ENCODE data around the gene TEX13A. TPM values are rescaled to one million over a fixed set of nuclear protein-coding genes. Genes with fewer than 3 reads are reported as not detected.
"Not testable (repeated sequence)": the region's sequence is repeated elsewhere in the genome, so short reads cannot be mapped to it uniquely, and the experiment has no call there.

Gene TEX13A
- total RNA-seq (2014; rRNA removed; shearing (Covaris generic)): not detected in 2 replicates
- polyA plus RNA-seq (2015; cell fraction: cytosol; rRNA removed): not detected in 2 replicates
- not detected in 2 replicates for polyA plus RNA-seq (2015; cell fraction: nucleus; rRNA removed)

DNA sequence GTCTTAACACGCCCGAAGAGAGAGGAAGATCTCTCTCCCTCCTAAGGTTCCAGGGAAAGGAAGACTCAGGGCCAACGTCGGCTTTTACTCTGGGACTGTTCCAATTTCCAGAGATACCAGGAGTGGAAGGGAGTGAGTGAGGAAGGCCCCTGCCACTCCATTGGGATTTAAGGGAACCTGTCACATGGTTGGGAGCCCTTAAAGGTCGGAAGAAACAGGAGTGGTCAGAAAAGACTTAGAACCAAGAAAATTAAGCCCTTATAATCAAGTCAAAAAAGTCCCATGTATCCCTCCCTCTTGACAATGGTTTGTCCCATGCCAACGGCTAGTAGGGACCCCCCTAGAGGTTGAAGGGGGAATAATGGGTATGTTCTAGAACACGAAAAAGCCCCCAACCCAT is at the start of gene TEX13A:
Gene TEX13A (minus strand): TSS at position 59 of the 400 bp plus-strand sequence. CDS start 297 bp downstream, outside the sequence.
- no peak for DNase-seq (ENCODE audit: low read depth)

GRCh38 chrX:105269386-105269785 is 48.9 kb upstream of the TEX13A start:
- no peak for DNase-seq (ENCODE audit: low read depth)

DNA sequence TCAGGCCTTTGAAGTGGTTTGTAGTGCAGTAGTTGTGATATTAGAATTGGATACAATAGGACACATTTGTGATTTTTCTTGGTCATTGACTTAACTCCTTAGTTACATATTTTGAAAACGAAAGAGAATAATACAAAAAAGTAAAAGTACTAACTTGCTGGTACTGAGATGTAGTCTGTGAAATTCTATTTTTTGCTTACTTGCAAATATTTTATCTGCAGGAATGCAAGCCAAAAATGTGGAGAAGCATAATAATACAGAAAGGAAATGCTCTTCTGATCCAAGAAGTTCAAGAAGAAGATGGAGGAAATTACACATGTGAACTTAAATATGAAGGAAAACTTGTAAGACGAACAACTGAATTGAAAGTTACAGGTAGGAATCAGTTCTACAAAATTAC is 46.7 kb upstream of the TEX13A start:
- DNase-seq (ENCODE audit: low read depth): no peak

GRCh38 chrX:105266456-105266855 is 46.0 kb upstream of the TEX13A start:
- no peak for DNase-seq (ENCODE audit: low read depth)

DNA sequence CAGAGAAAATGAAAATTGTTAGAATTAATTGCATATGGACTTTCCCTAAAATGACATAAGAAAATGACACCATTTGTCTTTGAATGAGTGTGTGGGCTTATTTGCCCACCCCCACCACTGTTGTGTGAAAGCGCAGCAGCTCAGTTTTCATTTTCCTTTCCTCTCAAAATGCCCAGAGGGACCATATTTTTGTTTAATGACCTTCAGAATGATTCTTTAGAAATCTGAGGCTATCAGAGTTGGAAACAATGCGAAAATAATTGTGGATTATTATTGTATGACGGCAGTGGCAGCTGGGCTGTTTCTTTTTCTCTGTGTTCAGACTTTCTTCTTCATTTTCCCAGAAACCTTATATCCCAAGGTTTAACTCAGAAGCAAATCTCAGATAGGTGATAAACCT is 44.6 kb upstream of the TEX13A start:
- DNase-seq (ENCODE audit: low read depth): no peak

- no peak for DNase-seq (ENCODE audit: low read depth)
Measured at GRCh38 chrX:105263801-105264200, 43.3 kb upstream of the TEX13A start.

DNA sequence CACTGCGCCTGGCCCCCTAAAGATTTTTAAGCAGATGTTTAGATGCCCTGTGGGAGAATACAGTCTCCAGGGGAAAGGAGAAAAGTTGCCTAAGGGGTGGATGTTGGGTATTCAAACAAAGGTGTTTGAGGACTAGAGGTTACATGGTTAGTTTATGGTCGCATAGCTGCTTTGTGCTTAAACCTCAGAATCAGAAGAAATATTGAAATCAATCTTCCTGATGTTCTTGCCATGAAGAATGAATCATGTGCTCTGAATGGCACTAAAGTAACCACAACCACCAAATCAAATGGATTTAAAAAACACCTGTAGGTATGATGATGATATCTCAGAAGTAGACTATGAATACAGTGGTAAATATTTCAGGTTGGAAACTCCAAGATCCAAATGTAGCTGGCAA is 42.7 kb upstream of the TEX13A start:
- DNase-seq (ENCODE audit: low read depth): no peak

- no peak for DNase-seq (ENCODE audit: low read depth)
Measured at GRCh38 chrX:105260291-105261043, 40.0 kb upstream of the TEX13A start.

DNA sequence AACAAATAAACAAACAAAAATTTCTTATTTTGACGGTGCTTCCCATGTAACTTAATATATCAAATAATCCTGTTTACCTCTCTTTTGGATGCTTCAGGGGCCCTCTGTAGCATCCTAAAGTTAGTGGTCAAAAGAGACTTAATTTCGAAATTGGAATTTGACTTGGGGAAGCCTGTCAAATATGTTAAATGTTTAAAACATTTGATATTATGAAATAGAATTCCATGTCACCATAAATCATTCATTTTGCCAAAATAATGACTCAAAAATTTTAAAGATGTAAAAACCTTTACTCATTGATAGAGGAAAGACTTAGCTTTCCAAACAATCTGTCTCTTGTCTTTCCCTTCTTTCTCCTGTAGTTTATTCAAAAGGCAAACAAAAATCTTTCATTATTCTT is 20.6 kb upstream of the TEX13A start:
- DNase-seq (ENCODE audit: low read depth): no peak

GRCh38 chrX:105237407-105237806 is 16.9 kb upstream of the TEX13A start:
- not testable (repeated sequence) for DNase-seq (ENCODE audit: low read depth)

GRCh38 chrX:105229146-105229545 is 8.7 kb upstream of the TEX13A start:
- no peak for DNase-seq (ENCODE audit: low read depth)

- no peak for DNase-seq (ENCODE audit: low read depth)
Measured at GRCh38 chrX:105228602-105229001, 8.1 kb upstream of the TEX13A start.

- no peak for DNase-seq (ENCODE audit: low read depth)
Measured at GRCh38 chrX:105226499-105226898, 6.0 kb upstream of the TEX13A start.

- no peak for DNase-seq (ENCODE audit: low read depth)
Measured at GRCh38 chrX:105221374-105221773, 880 bp upstream of the TEX13A start.

- no peak for DNase-seq (ENCODE audit: low read depth)
Measured at GRCh38 chrX:105219454-105220401, 766 bp downstream of the TEX13A start.

DNA sequence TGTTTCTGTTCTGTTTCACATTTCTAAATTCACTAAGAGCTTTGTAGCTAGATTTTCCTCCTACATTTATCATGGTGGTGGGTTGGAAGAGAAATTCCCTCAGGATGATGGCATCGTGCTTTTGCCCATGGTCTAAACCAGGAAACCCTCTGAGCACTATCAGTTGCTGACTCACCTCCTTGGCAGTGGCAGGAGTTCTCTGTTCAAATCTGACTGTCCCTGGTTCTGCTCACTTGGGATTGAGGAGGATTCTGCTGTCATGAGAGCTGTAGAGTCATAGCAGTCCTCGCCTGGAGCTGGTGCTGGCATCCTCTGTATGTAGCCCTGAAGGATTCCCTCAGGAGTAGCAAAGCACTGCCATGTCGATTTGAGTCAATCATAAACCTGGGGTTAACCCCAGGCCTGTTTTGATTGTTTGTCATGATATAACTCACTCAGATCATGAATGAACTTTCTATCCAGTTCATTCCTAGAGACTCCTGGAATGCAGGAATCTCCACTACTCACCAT is 9.4 kb downstream of the TEX13A start:
- peak; percentile 7 for DNase-seq (ENCODE audit: low read depth)

GRCh38 chrX:105210258-105210657 is 10.2 kb downstream of the TEX13A start:
- no peak for DNase-seq (ENCODE audit: low read depth)

DNA sequence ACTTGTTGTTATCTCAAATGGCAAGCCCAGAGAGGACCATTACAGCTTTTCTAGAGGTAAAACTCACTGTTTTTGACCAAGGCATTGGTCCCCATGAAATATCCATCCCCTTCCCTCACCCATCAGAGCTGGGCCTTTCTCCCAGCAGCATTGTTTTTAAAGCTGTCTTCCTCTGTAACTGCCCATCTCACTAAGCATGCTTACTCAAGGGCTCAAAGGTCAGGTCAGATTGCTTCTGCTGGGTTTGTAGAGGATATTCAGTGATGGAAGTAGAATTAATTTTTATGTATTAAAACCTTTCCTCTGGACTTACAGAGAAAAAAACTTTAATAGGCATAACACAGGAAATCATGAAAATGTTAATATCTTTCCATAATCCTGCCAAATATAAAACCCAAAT is 11.1 kb downstream of the TEX13A start:
- no peak for DNase-seq (ENCODE audit: low read depth)

- DNase-seq (ENCODE audit: low read depth): no peak
Measured at GRCh38 chrX:105191878-105192277, 28.6 kb downstream of the TEX13A start.

GRCh38 chrX:105190252-105190853 is 30.1 kb downstream of the TEX13A start:
- DNase-seq (ENCODE audit: low read depth): peak; percentile 32

- DNase-seq (ENCODE audit: low read depth): no peak
Measured at GRCh38 chrX:105189093-105189492, 31.4 kb downstream of the TEX13A start.
